Measurements from ENCODE around the gene CDH13. TPM values are rescaled to one million over a fixed set of nuclear protein-coding genes. Genes with fewer than 3 reads are reported as not detected.

Gene CDH13
- polyA plus RNA-seq, 1 donor from 2014 or later = 3.2 TPM

- TF ChIP-seq RAD21 (conservative IDR thresholded peaks at IDR 0.05) = no peak
- TF ChIP-seq TAF1 (IDR thresholded peaks at IDR 0.05; ENCODE audit: low read depth) = no peak
- no peak for TF ChIP-seq SMC3 (conservative IDR thresholded peaks at IDR 0.05; ENCODE audit: poor library complexity)
- no peak for TF ChIP-seq POLR2AphosphoS5 (IDR thresholded peaks at IDR 0.05)
- no peak for TF ChIP-seq MXI1 (conservative IDR thresholded peaks at IDR 0.05; ENCODE audit: poor library complexity, severe bottlenecking)
- TF ChIP-seq REST (IDR thresholded peaks at IDR 0.05; ENCODE audit: borderline replicate concordance) = no peak
- TF ChIP-seq CTCF (IDR thresholded peaks at IDR 0.05; ENCODE audit: poor library complexity, severe bottlenecking) = no peak
- TF ChIP-seq EZH2 (IDR thresholded peaks at IDR 0.05; ENCODE audit: borderline replicate concordance, insufficient read depth, low read length, poor library complexity, severe bottlenecking) = no peak
- TF ChIP-seq EP300 (conservative IDR thresholded peaks at IDR 0.05; ENCODE audit: poor library complexity, severe bottlenecking) = no peak
- Histone ChIP-seq H3K27ac (ENCODE audit: low read length) (no peak overlapping the region), H3K4me2 (ENCODE audit: low read length) (no peak overlapping the region), H3K36me3 (ENCODE audit: insufficient read depth, low read length) (no peaks in the 10 kb centered on the region), H3F3A (ENCODE audit: insufficient read depth, low read length, poor library complexity, severe bottlenecking) (peaks cover 7% of the 10 kb centered on the region), H3K27me3 (ENCODE audit: insufficient read depth, low read depth, low read length) (no peaks in the 10 kb centered on the region), H4K20me1 (ENCODE audit: insufficient read depth) (no peaks in the 10 kb centered on the region), H3K9me2 (ENCODE audit: insufficient read depth, low read length) (no peaks in the 10 kb centered on the region), H3K4me3 (ENCODE audit: low read length) (no peak overlapping the region), H2AFZ (ENCODE audit: low read depth, low read length) (no peak overlapping the region), H3K9ac (ENCODE audit: low read length) (no peak overlapping the region), H3K9me3 (ENCODE audit: low read length) (no peaks in the 10 kb centered on the region), H3K79me2 (replicated peaks; ENCODE audit: insufficient read depth, low read length) (no peaks in the 10 kb centered on the region)
These were observed 886.4 kb downstream of the CDH13 start for GRCh38 chr16:83513008-83513755.

GRCh38 chr16:83515395-83515794 is 888.6 kb downstream of the CDH13 start:
- no peak for TF ChIP-seq EZH2 (IDR thresholded peaks at IDR 0.05; ENCODE audit: borderline replicate concordance, insufficient read depth, low read length, poor library complexity, severe bottlenecking)
- TF ChIP-seq POLR2AphosphoS5 (IDR thresholded peaks at IDR 0.05) = peak; percentile 59
- no peak for TF ChIP-seq REST (IDR thresholded peaks at IDR 0.05; ENCODE audit: borderline replicate concordance)
- TF ChIP-seq EP300 (conservative IDR thresholded peaks at IDR 0.05; ENCODE audit: poor library complexity, severe bottlenecking) = peak; percentile 89
- no peaks in the 10 kb centered on the region for H3K36me3 ChIP-seq (ENCODE audit: insufficient read depth, low read length)
- H3K79me2 ChIP-seq (replicated peaks; ENCODE audit: insufficient read depth, low read length) = no peaks in the 10 kb centered on the region
- no peaks in the 10 kb centered on the region for H3K27me3 ChIP-seq (ENCODE audit: insufficient read depth, low read depth, low read length)
- H3K27ac ChIP-seq (ENCODE audit: low read length) = no peak overlapping the region
- no peak overlapping the region for H2AFZ ChIP-seq (ENCODE audit: low read depth, low read length)
- H3K9ac ChIP-seq (ENCODE audit: low read length) = no peak overlapping the region
- H3K9me3 ChIP-seq (ENCODE audit: low read length) = no peaks in the 10 kb centered on the region
- no peak overlapping the region for H3K4me3 ChIP-seq (ENCODE audit: low read length)
- H4K20me1 ChIP-seq (ENCODE audit: insufficient read depth) = no peaks in the 10 kb centered on the region
- H3K9me2 ChIP-seq (ENCODE audit: insufficient read depth, low read length) = no peaks in the 10 kb centered on the region
- H3F3A ChIP-seq (ENCODE audit: insufficient read depth, low read length, poor library complexity, severe bottlenecking) = peaks cover 7% of the 10 kb centered on the region
- H3K4me2 ChIP-seq (ENCODE audit: low read length) = no peak overlapping the region

Data from neural cell (in vitro differentiated cells).